Neural progenitor cell (in vitro differentiated cells): Measurements from ENCODE around the gene RHBDL3. TPM values are rescaled to one million over a fixed set of nuclear protein-coding genes. Genes with fewer than 3 reads are reported as not detected.
A peak's percentile ranks its signal among the peaks of the same experiment; 100 is the strongest.

Experiments used
- DNase-seq: peaks from one replicate; pipeline ENCODE4 v3.0.0-alpha.2; 2016; ENCODE audit warnings: low spot score
- H2AFZ ChIP-seq: fragments of 200-600 bp; sonication (generic); replicated peaks from 2 replicates; pipeline ENCODE4 v1.6.1; 2016; ENCODE audit warnings: antibody characterized with exemption
- H3F3A ChIP-seq: fragments of 200-600 bp; sonication (generic); 2 replicates; pipeline ENCODE4 v1.6.1; 2016; ENCODE audit warnings: antibody characterized with exemption, low read depth
- H3K27ac ChIP-seq: fragments of 200-600 bp; sonication (generic); 2 replicates; pipeline ENCODE4 v1.5.1; 2016; ENCODE audit warnings: mild to moderate bottlenecking
- H3K27me3 ChIP-seq: fragments of 200-600 bp; sonication (generic); 2 replicates; pipeline ENCODE4 v1.6.1; 2016; ENCODE audit warnings: mild to moderate bottlenecking, moderate library complexity
- H3K36me3 ChIP-seq: fragments of 200-600 bp; sonication (generic); 2 replicates; pipeline ENCODE4 v1.5.1; 2016
- H3K4me1 ChIP-seq: fragments of 200-600 bp; sonication (generic); 2 replicates; pipeline ENCODE4 v1.6.1; 2016; ENCODE audit warnings: mixed run types
- H3K4me2 ChIP-seq: fragments of 200-600 bp; sonication (generic); 2 replicates; pipeline ENCODE4 v1.6.1; 2016
- H3K4me3 ChIP-seq: fragments of 200-600 bp; sonication (generic); 2 replicates; pipeline ENCODE4 v1.5.1; 2016
- H3K79me2 ChIP-seq: fragments of 200-600 bp; sonication (generic); 2 replicates; pipeline ENCODE4 v1.6.1; 2016; ENCODE audit warnings: low read depth
- H3K9ac ChIP-seq: fragments of 200-600 bp; sonication (generic); 2 replicates; pipeline ENCODE4 v1.6.1; 2016
- H3K9me3 ChIP-seq: fragments of 200-600 bp; sonication (generic); 2 replicates; pipeline ENCODE4 v1.5.1; 2016; ENCODE audit warnings: low read depth
- H4K20me1 ChIP-seq: fragments of 200-600 bp; sonication (generic); 2 replicates; pipeline ENCODE4 v1.6.1; 2016; ENCODE audit warnings: low read depth
- H3K27ac Mint-ChIP-seq: 3 replicates; pipeline ENCODE4 v1.8.0; 2021; ENCODE audit warnings: mixed read lengths
- H3K27me3 Mint-ChIP-seq: 2 replicates; pipeline ENCODE4 v1.8.0; 2022; ENCODE audit warnings: low read depth, mild to moderate bottlenecking, inconsistent platforms, moderate library complexity, mixed read lengths; ENCODE audit not compliant: insufficient read depth
- H3K36me3 Mint-ChIP-seq: 3 replicates; pipeline ENCODE4 v1.8.0; 2021; ENCODE audit warnings: mixed read lengths
- H3K4me1 Mint-ChIP-seq: 3 replicates; pipeline ENCODE4 v1.8.0; 2021; ENCODE audit warnings: mixed read lengths
- H3K4me3 Mint-ChIP-seq: 3 replicates; pipeline ENCODE4 v1.8.0; 2021; ENCODE audit warnings: mild to moderate bottlenecking, moderate library complexity, mixed read lengths
- H3K9me3 Mint-ChIP-seq: 3 replicates; pipeline ENCODE4 v1.8.0; 2020; ENCODE audit warnings: mixed read lengths
- CTCF ChIP-seq: fragments of 200-600 bp; sonication (generic); IDR thresholded peaks from 2 replicates; pipeline ENCODE4 v1.5.1; 2017; ENCODE audit warnings: antibody characterized with exemption, mild to moderate bottlenecking
- EZH2 ChIP-seq: fragments of 200-600 bp; sonication (generic); IDR thresholded peaks from 2 replicates; pipeline ENCODE4 v1.6.1; 2017; ENCODE audit warnings: antibody characterized with exemption, mild to moderate bottlenecking, moderate library complexity
- EZH2phosphoT487 ChIP-seq: fragments of 200-600 bp; sonication (generic); IDR thresholded peaks from 2 replicates; pipeline ENCODE4 v1.6.1; 2017; ENCODE audit warnings: antibody characterized with exemption
- total RNA-seq: library from RNA; depleted of rRNA; stranded (reverse); fragments of >200 nt; gene quantifications from 2 replicates; pipeline ENCODE4 v1.2.3, GENCODE V29; 2015; ENCODE audit warnings: low replicate concordance

RHBDL3 gene
- total RNA-seq, 1 donor from 2014 or later, result 2.5 TPM

DNA sequence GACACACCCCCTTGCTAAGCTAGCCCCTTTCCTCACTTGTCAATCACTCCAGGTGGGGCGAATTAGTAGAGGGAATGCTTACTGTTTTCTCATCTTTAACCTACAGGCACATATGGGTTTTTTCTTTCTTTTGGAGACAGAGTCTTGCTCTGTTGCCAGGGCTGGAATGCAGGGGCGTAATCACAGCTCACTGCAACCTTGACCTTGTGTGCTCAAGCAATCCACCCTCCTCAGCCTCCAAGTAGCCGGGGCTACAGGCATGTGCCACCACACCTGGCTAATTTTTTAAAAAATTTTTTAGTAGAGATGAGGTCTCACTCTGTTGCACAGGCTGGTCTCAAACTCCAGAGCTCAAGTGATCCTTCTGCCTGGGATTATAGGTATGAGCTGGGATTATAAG lies 38.7 kb upstream of the RHBDL3 start:
- H3K4me1 ChIP-seq, result peaks cover 7% of the 10 kb centered on the region
- H3K27ac Mint-ChIP-seq, result no peak overlapping the region
- no peaks in the 10 kb centered on the region for H3K36me3 ChIP-seq
- H3K4me3 Mint-ChIP-seq, result no peak overlapping the region
- H3K36me3 Mint-ChIP-seq, result peaks cover 6% of the 10 kb centered on the region
- no peaks in the 10 kb centered on the region for H3K79me2 ChIP-seq
- peaks cover 9% of the 10 kb centered on the region for H3F3A ChIP-seq
- no peaks in the 10 kb centered on the region for H3K27me3 ChIP-seq
- H3K4me2 ChIP-seq, result no peak overlapping the region
- no peaks in the 10 kb centered on the region for H3K9me3 ChIP-seq
- H3K4me1 Mint-ChIP-seq, result peaks cover 17% of the 10 kb centered on the region
- H3K9me3 Mint-ChIP-seq, result no peaks in the 10 kb centered on the region
- no peak overlapping the region for H3K9ac ChIP-seq
- TF ChIP-seq EZH2phosphoT487, result no peak
- no peaks in the 10 kb centered on the region for H4K20me1 ChIP-seq
- DNase-seq, result no peak
- peaks cover 2% of the 10 kb centered on the region for H3K27me3 Mint-ChIP-seq
- no peak overlapping the region for H3K27ac ChIP-seq
- H2AFZ ChIP-seq, result no peak overlapping the region
- no peak overlapping the region for H3K4me3 ChIP-seq

GRCh38 chr17:32227910-32228309 lies 37.7 kb upstream of the RHBDL3 start:
- Histone ChIP-seq H3K9me3 (no peaks in the 10 kb centered on the region), H2AFZ (no peak overlapping the region), H3K27me3 (no peaks in the 10 kb centered on the region), H3K27ac (peak overlapping the region; percentile 13), H3F3A (peaks cover 9% of the 10 kb centered on the region), H3K4me3 (no peak overlapping the region), H4K20me1 (no peaks in the 10 kb centered on the region), H3K4me1 (peaks cover 7% of the 10 kb centered on the region), H3K79me2 (no peaks in the 10 kb centered on the region), H3K36me3 (no peaks in the 10 kb centered on the region), H3K9ac (no peak overlapping the region), H3K4me2 (peak overlapping the region; percentile 48)
- Mint-ChIP-seq H3K27ac (no peak overlapping the region), H3K9me3 (no peaks in the 10 kb centered on the region), H3K27me3 (peaks cover 2% of the 10 kb centered on the region), H3K36me3 (peaks cover 6% of the 10 kb centered on the region), H3K4me1 (peaks cover 17% of the 10 kb centered on the region), H3K4me3 (no peak overlapping the region)
- TF ChIP-seq EZH2phosphoT487, result no peak
- no peak for TF ChIP-seq CTCF
- DNase-seq, result peak; percentile 31

DNA sequence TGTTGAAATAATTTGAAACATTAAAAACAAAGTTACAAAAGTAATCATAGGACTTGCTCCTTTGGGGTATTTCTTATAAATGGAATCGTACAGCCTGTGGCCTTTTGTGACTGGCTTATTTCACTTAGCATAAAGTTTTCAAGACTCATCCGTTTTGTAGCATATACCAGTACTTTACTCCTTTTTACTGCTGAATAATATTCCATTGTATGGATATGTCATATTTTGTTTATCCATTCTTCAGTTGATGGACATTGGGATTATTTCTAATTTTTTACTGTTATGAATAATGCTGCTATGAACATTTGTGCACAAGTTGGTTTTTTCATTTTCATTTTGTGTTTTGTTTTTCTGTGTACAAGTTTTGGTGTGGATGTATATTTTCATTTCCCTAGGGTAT lies 30.0 kb upstream of the RHBDL3 start:
- H3K4me3 Mint-ChIP-seq, result no peak overlapping the region

GRCh38 chr17:32239456-32239855 lies 26.2 kb upstream of the RHBDL3 start:
- no peaks in the 10 kb centered on the region for H3K79me2 ChIP-seq
- H4K20me1 ChIP-seq, result no peaks in the 10 kb centered on the region
- H3K4me2 ChIP-seq, result no peak overlapping the region
- no peaks in the 10 kb centered on the region for H3F3A ChIP-seq
- no peak overlapping the region for H3K27ac Mint-ChIP-seq
- H3K27me3 ChIP-seq, result no peaks in the 10 kb centered on the region
- H3K36me3 Mint-ChIP-seq, result peaks cover 2% of the 10 kb centered on the region
- H3K36me3 ChIP-seq, result no peaks in the 10 kb centered on the region
- peaks cover 2% of the 10 kb centered on the region for H3K27me3 Mint-ChIP-seq
- no peaks in the 10 kb centered on the region for H3K9me3 ChIP-seq
- H3K4me3 Mint-ChIP-seq, result no peak overlapping the region
- TF ChIP-seq CTCF, result no peak
- TF ChIP-seq EZH2, result no peak
- no peak for TF ChIP-seq EZH2phosphoT487
- no peaks in the 10 kb centered on the region for H3K9me3 Mint-ChIP-seq
- peaks cover 12% of the 10 kb centered on the region for H3K4me1 Mint-ChIP-seq
- peaks cover 10% of the 10 kb centered on the region for H3K4me1 ChIP-seq
- no peak overlapping the region for H3K4me3 ChIP-seq
- H2AFZ ChIP-seq, result no peak overlapping the region
- no peak for DNase-seq
- H3K9ac ChIP-seq, result no peak overlapping the region
- no peak overlapping the region for H3K27ac ChIP-seq

More for the DNA sequence above, 30.0 kb upstream of the RHBDL3 start:
- Mint-ChIP-seq H3K27me3 (peaks cover 6% of the 10 kb centered on the region), H3K36me3 (no peaks in the 10 kb centered on the region), H3K4me1 (no peaks in the 10 kb centered on the region), H3K27ac (no peak overlapping the region), H3K9me3 (no peaks in the 10 kb centered on the region)
- Histone ChIP-seq H2AFZ (no peak overlapping the region), H3K36me3 (no peaks in the 10 kb centered on the region), H3K4me2 (no peak overlapping the region), H3K27ac (no peak overlapping the region), H3K9ac (no peak overlapping the region), H3K4me3 (no peak overlapping the region), H3K9me3 (no peaks in the 10 kb centered on the region), H3K27me3 (no peaks in the 10 kb centered on the region), H4K20me1 (no peaks in the 10 kb centered on the region), H3K79me2 (no peaks in the 10 kb centered on the region), H3F3A (no peaks in the 10 kb centered on the region), H3K4me1 (no peaks in the 10 kb centered on the region)
- no peak for DNase-seq
- no peak for TF ChIP-seq EZH2
- no peak for TF ChIP-seq CTCF
- TF ChIP-seq EZH2phosphoT487, result no peak
